Sciatic nerve (tissue), 2 donors: ENCODE data around the gene TMEM209. TPM values are rescaled to one million over a fixed set of nuclear protein-coding genes. Genes with fewer than 3 reads are reported as not detected.
"Not testable (repeated sequence)": the region's sequence is repeated elsewhere in the genome, so short reads cannot be mapped to it uniquely, and the experiment has no call there.

ENCODE experiments used
- ATAC-seq: fragments of 200-7000 bp; cut with Tn5 transposase; one replicate; pipeline ENCODE4 v1.9.1; 2020; ENCODE audit warnings: mild to moderate bottlenecking, moderate library complexity
- DNase-seq: peaks from one replicate; pipeline ENCODE4 v3.0.0-alpha.2; 2020; ENCODE audit warnings: low spot score
- intact Hi-C: fragments of 100-400 bp; cut with DNase I; formaldehyde crosslinking; loops from one replicate; pipeline ENCODE4 v1.14.2; 2022
- total RNA-seq: library from RNA; stranded (reverse); fragmentation: NEBNext Ultra II Directional; extraction: Animal tissue kit (Norgen Biotek cat#: 25700); gene quantifications from one replicate; pipeline ENCODE4 v1.2.1, GENCODE V29; 2021
- donor health status: DM: no; HTN: no; CAD: no.
- donor health status: DM: no; HTN: no; CAD: no.

Gene TMEM209
- total RNA-seq = 23.9 TPM

DNA sequence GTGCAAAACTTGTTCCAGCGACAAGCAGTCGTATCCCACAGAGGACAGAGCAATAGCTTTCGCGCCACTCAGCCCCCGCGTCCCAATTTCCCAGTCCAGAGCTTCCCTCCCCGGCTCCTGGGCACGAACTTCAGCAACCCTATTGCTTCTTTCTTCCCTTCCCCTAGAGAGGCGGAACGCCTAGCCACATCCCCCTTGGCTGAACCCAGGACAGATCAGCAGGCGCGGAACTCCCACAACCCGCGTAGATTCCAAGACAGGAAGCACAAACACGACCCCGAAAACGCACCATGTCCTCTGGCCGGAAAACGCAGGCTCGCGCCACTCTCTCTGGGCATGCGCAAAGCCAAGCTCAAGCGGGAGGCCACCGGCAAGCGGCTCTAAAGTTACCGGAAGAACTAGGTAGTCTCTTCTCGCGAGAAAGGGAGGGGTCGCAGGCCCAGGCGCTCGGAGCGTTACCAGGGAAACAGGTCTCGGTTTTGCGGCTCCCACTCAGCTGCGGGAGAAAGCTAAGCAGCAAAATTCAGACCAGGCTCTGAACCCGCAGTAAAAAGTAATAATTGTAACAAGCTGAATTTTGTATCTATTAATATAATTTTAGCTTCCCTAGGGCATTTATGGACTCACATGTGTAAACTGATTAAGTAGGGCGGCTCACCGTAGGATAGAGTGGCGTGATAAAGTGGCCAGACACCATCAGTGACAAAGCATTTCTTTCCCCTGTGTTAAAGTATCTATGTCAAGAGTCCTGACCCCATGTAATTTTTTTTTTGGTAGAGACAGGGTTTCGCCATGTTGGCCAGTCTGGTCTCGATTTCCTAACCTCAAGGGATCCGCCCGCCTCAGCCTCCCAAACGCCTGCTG is at the start of gene TMEM209:
Gene TMEM209 (minus strand): TSS at position 323 of the 864 bp plus-strand sequence. CDS start 31 bp downstream, at position 292.
- intact Hi-C loops = no loop called here
- peak; percentile 98 for DNase-seq
- peak; percentile 99 for ATAC-seq

- no peak for ATAC-seq
- intact Hi-C loops = no loop called here
These were observed 49.3 kb upstream of the TMEM209 start for GRCh38 chr7:130254555-130254954.

GRCh38 chr7:130249626-130250025 is 44.4 kb upstream of the TMEM209 start:
- intact Hi-C loops, ATAC-seq, DNase-seq: not testable (repeated sequence)

More at GRCh38 chr7:130254555-130254954, 49.3 kb upstream of the TMEM209 start:
- DNase-seq = no peak

GRCh38 chr7:130248842-130249241 is 43.6 kb upstream of the TMEM209 start:
- DNase-seq, ATAC-seq, intact Hi-C loops: not testable (repeated sequence)

- DNase-seq, ATAC-seq, intact Hi-C loops: not testable (repeated sequence)
These were observed 41.3 kb upstream of the TMEM209 start for GRCh38 chr7:130246491-130246890.

DNA sequence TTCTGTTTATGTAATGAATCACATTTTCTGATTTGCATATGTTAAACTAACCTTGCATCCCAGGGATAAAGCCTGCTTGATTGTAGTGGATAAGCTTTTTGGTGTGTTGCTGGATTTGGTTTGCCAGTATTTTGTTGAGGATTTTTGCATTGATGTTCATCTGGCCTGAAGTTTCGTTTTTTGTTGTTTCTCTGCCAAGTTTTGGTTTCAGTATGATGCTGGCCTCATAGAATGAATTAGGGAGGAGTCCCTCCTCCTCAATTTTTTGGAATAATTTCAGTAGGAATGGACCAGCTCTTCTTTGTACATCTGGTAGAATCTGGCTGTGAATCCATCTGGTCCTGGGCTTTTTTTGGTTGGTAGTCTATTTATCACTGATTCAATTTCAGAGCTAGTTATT is 38.3 kb upstream of the TMEM209 start:
- DNase-seq, ATAC-seq, intact Hi-C loops: not testable (repeated sequence)

GRCh38 chr7:130242198-130243014 is 37.2 kb upstream of the TMEM209 start:
- ATAC-seq = peak; percentile 87
- intact Hi-C loops = no loop called here
- DNase-seq = peak; percentile 75

- ATAC-seq (no peak), DNase-seq (no peak)
- intact Hi-C loops = no loop called here
These were observed 35.0 kb upstream of the TMEM209 start for GRCh38 chr7:130240240-130240639.

- intact Hi-C loops, ATAC-seq, DNase-seq: not testable (repeated sequence)
These were observed 31.2 kb upstream of the TMEM209 start for GRCh38 chr7:130236361-130236760.

GRCh38 chr7:130234078-130234477 is 28.9 kb upstream of the TMEM209 start:
- DNase-seq (no peak), ATAC-seq (no peak)
- intact Hi-C loops = no loop called here

GRCh38 chr7:130232209-130232608 is 27.0 kb upstream of the TMEM209 start:
- DNase-seq (no peak), ATAC-seq (no peak)
- intact Hi-C loops = no loop called here

DNA sequence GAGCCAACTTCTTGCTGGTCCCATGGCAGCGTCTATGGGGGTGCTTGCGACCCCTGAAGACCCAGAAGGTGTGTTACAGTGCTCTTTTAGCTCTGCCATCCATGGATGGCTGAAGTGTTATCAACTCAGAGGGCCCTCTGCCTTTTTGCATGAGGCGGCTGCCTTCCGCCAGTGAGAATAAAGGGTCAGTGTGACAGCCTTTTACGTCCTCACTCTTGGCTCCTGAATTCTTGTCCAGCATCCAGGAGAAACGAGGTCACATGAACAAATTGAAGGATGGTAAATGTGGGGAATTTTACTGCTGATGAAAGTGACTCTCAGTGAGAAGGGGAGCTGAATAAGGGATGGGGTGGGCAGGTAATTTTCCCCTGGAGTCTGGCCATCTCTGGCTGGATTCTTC is 26.6 kb upstream of the TMEM209 start:
- intact Hi-C loops = no loop called here
- peak; percentile 48 for ATAC-seq
- DNase-seq = no peak

DNA sequence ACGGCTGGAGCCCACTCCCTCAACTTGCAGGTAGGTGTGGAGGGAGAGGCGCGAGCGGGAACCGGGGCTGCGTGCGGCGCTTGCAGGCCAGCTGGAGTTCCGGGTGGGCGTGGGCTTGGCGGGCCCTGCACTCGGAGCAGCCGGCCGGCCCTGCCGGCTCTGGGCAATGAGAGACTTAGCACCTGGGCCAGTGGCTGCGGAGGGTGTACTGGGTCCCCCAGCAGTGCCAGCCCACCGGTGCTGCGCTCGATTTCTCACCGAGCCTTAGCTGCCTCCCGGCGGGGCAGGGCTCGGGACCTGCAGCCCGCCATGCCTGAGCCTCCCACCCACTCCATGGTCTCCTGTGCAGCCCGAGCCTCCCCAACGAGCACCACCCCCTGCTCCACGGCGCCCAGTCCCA is 24.8 kb upstream of the TMEM209 start:
- ATAC-seq, intact Hi-C loops, DNase-seq: not testable (repeated sequence)

DNA sequence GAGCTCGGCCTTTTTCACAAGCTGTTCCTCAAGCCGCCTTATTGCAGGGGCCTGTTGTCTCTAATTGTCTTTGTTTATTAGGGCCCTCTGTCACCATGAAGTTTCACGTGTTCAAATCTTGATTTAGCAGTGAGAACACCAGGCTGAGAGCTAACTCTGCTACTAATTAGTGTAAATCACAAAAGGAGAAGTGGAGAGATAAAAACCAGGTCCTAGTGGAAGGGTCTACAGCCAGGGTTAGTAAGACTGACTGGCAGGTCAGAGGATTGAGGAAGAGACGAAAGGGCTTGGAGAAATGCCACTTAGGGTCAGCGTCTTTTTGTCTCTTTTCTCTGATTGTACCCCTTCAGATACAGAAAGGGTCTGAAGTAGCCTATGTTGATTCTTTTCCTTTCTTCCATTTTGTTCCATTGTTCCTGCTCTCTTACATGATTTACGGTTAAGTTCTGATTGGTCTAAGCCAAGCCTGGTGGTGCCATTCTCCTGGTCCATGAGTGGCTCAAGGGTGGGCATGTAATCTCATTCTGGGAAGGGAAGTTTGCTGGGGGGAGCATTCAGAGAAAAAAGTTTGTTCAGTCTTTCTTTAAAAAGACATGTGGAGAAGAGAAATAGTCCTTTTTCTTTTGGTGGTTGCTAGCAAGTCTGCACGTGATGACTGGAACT is 23.8 kb upstream of the TMEM209 start:
- DNase-seq (no peak), ATAC-seq (no peak)
- intact Hi-C loops = no loop called here

DNA sequence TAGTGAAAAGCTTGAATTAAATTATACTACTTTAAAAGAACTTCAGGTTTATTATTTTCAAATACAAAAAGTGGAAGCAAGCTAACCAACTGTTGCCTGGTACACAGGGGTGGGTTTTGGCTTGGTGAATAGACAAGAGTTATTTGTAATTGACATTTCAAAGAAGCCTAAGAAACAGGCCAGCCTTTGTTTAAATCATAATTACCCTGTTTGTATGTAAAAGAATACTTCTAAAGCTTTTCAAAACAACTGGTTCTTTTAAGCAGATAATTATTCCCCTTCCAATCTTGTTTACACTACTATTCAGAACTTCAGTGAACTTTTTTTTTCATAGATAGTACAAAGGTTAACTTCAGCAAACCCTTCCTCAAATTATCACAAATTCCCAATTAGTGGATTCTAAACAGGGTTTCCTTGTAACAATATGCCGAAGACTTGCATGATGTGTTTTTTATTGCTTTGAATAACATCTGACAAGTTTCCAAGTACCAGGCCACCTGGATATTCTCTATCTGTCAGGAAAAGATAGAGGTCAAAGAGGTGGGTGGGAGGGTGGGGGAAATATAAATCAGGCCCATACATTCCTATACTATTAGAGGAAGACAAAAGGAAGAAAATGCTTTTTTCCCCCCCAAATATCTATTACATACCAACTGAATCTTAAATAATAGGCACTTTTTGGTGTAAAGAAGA is 22.8 kb upstream of the TMEM209 start:
- no peak for DNase-seq
- intact Hi-C loops = no loop called here
- ATAC-seq = no peak

- no peak for ATAC-seq
- no peak for DNase-seq
- intact Hi-C loops = no loop called here
These were observed 21.1 kb upstream of the TMEM209 start for GRCh38 chr7:130226333-130226732.

DNA sequence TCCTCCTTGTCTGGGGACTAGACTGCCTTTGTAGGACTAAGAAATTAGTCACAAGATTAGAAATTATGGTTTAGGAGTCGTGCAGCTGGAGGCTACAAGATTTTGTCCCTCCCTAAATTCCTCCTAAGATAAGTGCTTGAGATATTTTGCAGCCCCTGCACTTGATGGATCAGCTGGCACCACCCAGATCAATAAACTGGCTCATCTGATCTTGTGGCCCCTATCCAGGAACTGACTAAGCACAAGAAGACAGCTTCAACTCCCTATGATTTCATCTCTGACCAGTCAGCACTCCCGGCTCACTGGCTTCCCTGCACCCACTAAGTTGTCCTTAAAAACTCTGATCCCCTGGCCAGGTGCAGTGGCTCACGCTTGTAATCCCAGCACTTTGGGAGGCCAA is 19.7 kb upstream of the TMEM209 start:
- intact Hi-C loops, ATAC-seq, DNase-seq: not testable (repeated sequence)

- ATAC-seq = no peak
- no peak for DNase-seq
- intact Hi-C loops = no loop called here
These were observed 19.0 kb upstream of the TMEM209 start for GRCh38 chr7:130224210-130224609.

DNA sequence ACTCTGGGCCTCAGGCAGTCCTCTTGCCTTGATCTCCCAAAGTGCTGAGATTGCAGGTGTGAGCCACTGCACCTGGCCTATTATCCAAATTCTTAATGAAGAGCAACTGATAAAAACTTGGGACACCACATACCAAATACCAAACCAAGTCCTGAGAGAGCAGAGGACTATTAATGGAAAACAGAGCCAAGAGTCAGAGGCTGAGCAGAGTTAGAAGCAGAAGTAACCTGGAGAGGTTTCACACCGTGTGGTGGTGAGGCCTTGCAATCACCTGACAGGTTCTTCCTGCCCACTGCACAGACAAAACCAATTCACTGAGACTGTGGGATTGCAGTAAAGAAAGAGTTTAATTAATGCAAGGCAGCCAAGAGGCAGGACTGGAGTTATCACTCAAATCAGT is 18.4 kb upstream of the TMEM209 start:
- intact Hi-C loops = no loop called here
- DNase-seq (no peak), ATAC-seq (no peak)
